ENCODE data around the gene SCYGR6. TPM values are rescaled to one million over a fixed set of nuclear protein-coding genes. Genes with fewer than 3 reads are reported as not detected.
A peak's percentile ranks its signal among the peaks of the same experiment; 100 is the strongest.
"Not testable (repeated sequence)": the region's sequence is repeated elsewhere in the genome, so short reads cannot be mapped to it uniquely, and the experiment has no call there.

Gene SCYGR6
- not detected in 2 replicates for total RNA-seq (2014; rRNA removed; shearing (Covaris generic))

- no peak for DNase-seq (ENCODE audit: low read depth)
These were observed at the start of gene SCYGR6 for GRCh38 chr2:227724394-227725039. Gene SCYGR6, minus strand, starts transcription at chr2:227724757. Its CDS starts 0 bp downstream, at chr2:227724757.

- DNase-seq (ENCODE audit: low read depth): no peak
These were observed 49.6 kb upstream of the SCYGR6 start for GRCh38 chr2:227774011-227774624.

- no peak for DNase-seq (ENCODE audit: low read depth)
These were observed 48.4 kb upstream of the SCYGR6 start for GRCh38 chr2:227772932-227773331.

- peak; percentile 5 for DNase-seq (ENCODE audit: low read depth)
These were observed 47.7 kb upstream of the SCYGR6 start for GRCh38 chr2:227772197-227772661.

GRCh38 chr2:227767830-227768229 lies 43.3 kb upstream of the SCYGR6 start:
- DNase-seq (ENCODE audit: low read depth): no peak

- peak; percentile 81 for DNase-seq (ENCODE audit: low read depth)
These were observed 41.9 kb upstream of the SCYGR6 start for GRCh38 chr2:227766373-227766883.

GRCh38 chr2:227765788-227766372 lies 41.3 kb upstream of the SCYGR6 start:
- DNase-seq (ENCODE audit: low read depth): no peak

- DNase-seq (ENCODE audit: low read depth): no peak
These were observed 37.4 kb upstream of the SCYGR6 start for GRCh38 chr2:227761740-227762476.

GRCh38 chr2:227759411-227760118 lies 35.0 kb upstream of the SCYGR6 start:
- no peak for DNase-seq (ENCODE audit: low read depth)

GRCh38 chr2:227756261-227756660 lies 31.7 kb upstream of the SCYGR6 start:
- DNase-seq (ENCODE audit: low read depth): not testable (repeated sequence)

- DNase-seq (ENCODE audit: low read depth): peak; percentile 50
These were observed 23.5 kb upstream of the SCYGR6 start for GRCh38 chr2:227748079-227748478.

- no peak for DNase-seq (ENCODE audit: low read depth)
These were observed 21.0 kb upstream of the SCYGR6 start, which contains the start of gene SCYGR8 for GRCh38 chr2:227745594-227745993. Gene SCYGR8, plus strand, starts transcription at chr2:227745894. Its CDS starts 0 bp downstream, at chr2:227745894.

- peak; percentile 53 for DNase-seq (ENCODE audit: low read depth)
These were observed 16.1 kb upstream of the SCYGR6 start for GRCh38 chr2:227740705-227741104.

GRCh38 chr2:227739351-227739750 lies 14.8 kb upstream of the SCYGR6 start:
- DNase-seq (ENCODE audit: low read depth): no peak

GRCh38 chr2:227728035-227728434 lies 3.5 kb upstream of the SCYGR6 start, which contains the start of gene SCYGR7:
Gene SCYGR7, plus strand, starts transcription at chr2:227728335. Its CDS starts 0 bp downstream, at chr2:227728335.
- no peak for DNase-seq (ENCODE audit: low read depth)

GRCh38 chr2:227722821-227723220 lies 1.7 kb downstream of the SCYGR6 start:
- DNase-seq (ENCODE audit: low read depth): not testable (repeated sequence)

GRCh38 chr2:227720680-227721079 lies 3.9 kb downstream of the SCYGR6 start:
- no peak for DNase-seq (ENCODE audit: low read depth)

- no peak for DNase-seq (ENCODE audit: low read depth)
These were observed 4.9 kb downstream of the SCYGR6 start for GRCh38 chr2:227719641-227720040.

- DNase-seq (ENCODE audit: low read depth): peak; percentile 84
These were observed 6.6 kb downstream of the SCYGR6 start, which contains the start of gene SLC19A3 for GRCh38 chr2:227717687-227718567. Gene SLC19A3, minus strand, starts transcription at chr2:227718028. Its CDS starts 15,710 bp downstream, at chr2:227702318.

- no peak for DNase-seq (ENCODE audit: low read depth)
These were observed 8.1 kb downstream of the SCYGR6 start for GRCh38 chr2:227716501-227716900.

Data from Daoy (cell line).